HepG2 (cell line): ENCODE results near the gene COX14. TPM values are rescaled to one million over a fixed set of nuclear protein-coding genes. Genes with fewer than 3 reads are reported as not detected.

Experiments used
- BHLHE40 ChIP-seq: IDR thresholded peaks from 2 replicates; pipeline ENCODE4 v1.6.1; 2011; ENCODE audit warnings: low read length, improper control_type of control experiment
- CBX1 ChIP-seq: IDR thresholded peaks from one replicate; pipeline ENCODE4 v1.6.1; 2016; ENCODE audit warnings: antibody characterized with exemption, low read depth
- ETV6 ChIP-seq: sonication (generic); formaldehyde crosslinking; conservative IDR thresholded peaks from 2 replicates; pipeline ENCODE4 v1.4.0; 2020; ENCODE audit warnings: missing genetic modification reagents
- EZH2 ChIP-seq: conservative IDR thresholded peaks from 2 replicates; pipeline ENCODE4 v1.6.1; 2012; ENCODE audit warnings: mild to moderate bottlenecking, low read depth, low read length, moderate library complexity
- FOXK2 ChIP-seq: fragments of 450-650 bp; IDR thresholded peaks from 2 replicates; pipeline ENCODE4 v1.6.1; 2016
- HNRNPL ChIP-seq: fragments of 200-400 bp; formaldehyde crosslinking; IDR thresholded peaks from 2 replicates; pipeline ENCODE4 v1.6.1; 2017; ENCODE audit warnings: mild to moderate bottlenecking, low read depth, low read length
- KAT8 ChIP-seq: IDR thresholded peaks from 2 replicates; pipeline ENCODE4 v1.6.1; 2016; ENCODE audit warnings: missing genetic modification reagents, missing compliant biosample characterization
- KDM2A ChIP-seq: sonication (generic); formaldehyde crosslinking; IDR thresholded peaks from 2 replicates; pipeline ENCODE4 v1.4.0; 2020; ENCODE audit warnings: low read depth, missing genetic modification reagents, borderline replicate concordance
- NFE2L2 ChIP-seq: fragments of 150-350 bp; IDR thresholded peaks from 2 replicates; pipeline ENCODE4 v1.6.1; 2014; ENCODE audit warnings: low read length
- NR2F2 ChIP-seq: IDR thresholded peaks from 2 replicates; pipeline ENCODE4 v1.6.1; 2012; ENCODE audit warnings: low read depth, inconsistent platforms, borderline replicate concordance
- NRL ChIP-seq: sonication (generic); formaldehyde crosslinking; IDR thresholded peaks from 2 replicates; pipeline ENCODE4 v1.5.0; 2020; ENCODE audit warnings: missing genetic modification reagents, mild to moderate bottlenecking, moderate library complexity, borderline replicate concordance
- PAWR ChIP-seq: sonication (generic); formaldehyde crosslinking; IDR thresholded peaks from 2 replicates; pipeline ENCODE4 v1.4.0; 2020; ENCODE audit warnings: missing genetic modification reagents, mild to moderate bottlenecking, borderline replicate concordance
- PCBP1 ChIP-seq: fragments of 200-400 bp; formaldehyde crosslinking; IDR thresholded peaks from 2 replicates; pipeline ENCODE4 v1.6.1; 2017; ENCODE audit warnings: mild to moderate bottlenecking, low read depth, low read length, borderline replicate concordance
- SKI ChIP-seq: fragments of 450-650 bp; IDR thresholded peaks from one replicate; pipeline ENCODE4 v1.6.1; 2018; ENCODE audit warnings: mild to moderate bottlenecking; ENCODE audit not compliant: partially characterized antibody
- ZNF225 ChIP-seq: sonication (generic); formaldehyde crosslinking; IDR thresholded peaks from 2 replicates; pipeline ENCODE4 v1.4.0; 2020; ENCODE audit warnings: mild to moderate bottlenecking, missing genetic modification reagents
- ZNF276 ChIP-seq: sonication (generic); formaldehyde crosslinking; IDR thresholded peaks from 2 replicates; pipeline ENCODE4 v1.4.0; 2020; ENCODE audit warnings: mild to moderate bottlenecking, low read depth, missing genetic modification reagents
- ZNF296 ChIP-seq: sonication (generic); formaldehyde crosslinking; conservative IDR thresholded peaks from 2 replicates; pipeline ENCODE4 v1.5.0; 2020; ENCODE audit warnings: mild to moderate bottlenecking, missing genetic modification reagents
- ZNF468 ChIP-seq: sonication (generic); formaldehyde crosslinking; IDR thresholded peaks from 2 replicates; pipeline ENCODE4 v1.8.0; 2022; ENCODE audit warnings: mild to moderate bottlenecking, moderate library complexity, missing genetic modification reagents
- ZNF556 ChIP-seq: sonication (generic); formaldehyde crosslinking; IDR thresholded peaks from 2 replicates; pipeline ENCODE4 v1.4.0; 2020; ENCODE audit warnings: mild to moderate bottlenecking, missing genetic modification reagents, borderline replicate concordance
- polyA plus RNA-seq, 8 experiments: library from polyadenylated mRNA; depleted of rRNA in 3 of 8; stranded (reverse) in 7 of 8; unstranded in 1 of 8; fragments of >200 nt; fragmentation: Illumina TruSeq in 4 of 8; extraction: Trizol in 4 of 8; gene quantifications; 2 replicates each; pipeline versions ENCODE4 v1.2.1 to v1.2.3, GENCODE V29; 2011 to 2016; ENCODE audit warnings: low read depth in 4 of 8, missing spikeins in 1 of 8, mixed read lengths in 1 of 8; ENCODE audit not compliant: insufficient read depth in 1 of 8
- total RNA-seq, 5 experiments: library from RNA; depleted of rRNA; stranded (reverse); fragments of >200 nt; fragmentation: Illumina TruSeq; extraction: Trizol; gene quantifications; 2 replicates each; pipeline ENCODE4 v1.2.3, GENCODE V29; 2016; ENCODE audit warnings: low read depth in 1 of 5
- TF ChIP-seq, protein P1 (sequence below): sonication (generic); formaldehyde crosslinking; IDR thresholded peaks from 2 replicates; pipeline ENCODE4 v1.5.1; 2020; ENCODE audit warnings: missing genetic modification reagents, mild to moderate bottlenecking, borderline replicate concordance
- TF ChIP-seq, protein P2 (sequence below): sonication (generic); formaldehyde crosslinking; IDR thresholded peaks from 2 replicates; pipeline ENCODE4 v1.8.0; 2022; ENCODE audit warnings: mild to moderate bottlenecking, missing genetic modification reagents, borderline replicate concordance
- TF ChIP-seq, protein P3 (sequence below): sonication (generic); formaldehyde crosslinking; IDR thresholded peaks from 2 replicates; pipeline ENCODE4 v1.9.0; 2021; ENCODE audit warnings: missing genetic modification reagents, borderline replicate concordance

COX14 gene
- total and polyA plus RNA-seq, 2 of the 13 experiments (the other 11 are each of a cell fraction or from before 2014, with no cell fraction given), result 53.0 to 71.6 TPM

DNA sequence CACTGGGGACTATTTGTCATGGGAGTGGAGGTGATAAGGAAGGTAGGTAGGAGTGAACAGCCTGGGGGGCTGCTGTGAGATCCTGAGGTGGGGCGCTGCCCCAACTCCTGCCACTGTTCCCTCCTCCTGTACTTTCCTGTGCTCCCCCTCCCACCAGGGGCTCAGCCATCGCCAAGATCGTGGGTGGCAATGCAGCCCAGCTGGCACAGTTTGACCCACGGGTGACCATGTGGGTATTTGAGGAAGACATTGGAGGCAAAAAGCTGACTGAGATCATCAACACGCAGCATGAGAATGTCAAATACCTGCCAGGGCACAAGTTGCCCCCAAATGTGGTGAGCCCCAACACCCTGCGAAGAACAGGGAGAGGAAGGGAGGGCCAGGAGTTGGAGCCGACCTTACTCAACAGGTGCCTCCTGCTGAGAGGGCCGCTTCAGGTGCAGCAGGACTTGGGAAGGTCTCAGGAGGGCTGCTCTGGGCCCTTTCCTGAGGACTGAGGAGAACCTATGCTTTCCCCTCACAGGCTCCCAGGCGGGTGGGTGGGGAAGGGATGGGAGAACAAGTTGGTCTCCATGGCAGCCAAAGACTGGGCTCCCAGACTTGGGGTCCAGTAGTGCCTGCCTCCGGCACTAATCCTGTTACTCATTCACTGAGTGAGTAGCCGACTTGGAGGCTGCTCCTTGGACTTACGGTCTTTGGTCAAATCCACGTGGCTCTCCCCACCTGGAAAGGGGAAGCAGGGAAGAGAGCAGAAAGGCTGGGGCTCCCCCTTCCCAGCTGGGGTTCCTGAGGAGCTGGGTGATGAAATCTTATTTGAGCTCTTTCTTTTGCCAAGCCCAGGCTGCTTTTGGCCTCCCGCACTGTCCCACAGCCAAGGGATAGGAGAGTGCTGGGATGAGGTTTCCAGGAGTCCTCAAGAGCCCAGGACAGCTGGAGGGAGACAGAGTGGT lies 7.3 kb upstream of the COX14 start (continued):
- TF ChIP-seq ZNF276 (CRISPR knock-in tag) (no peak), ZNF556 (CRISPR knock-in tag) (no peak), KAT8 (CRISPR knock-in tag) (no peak), NFE2L2 (no peak), PCBP1 (no peak), CBX1 (no peak), BHLHE40 (no peak), HNRNPL (0 out of 2 replicates have a peak, but pooled peaks have one; percentile 34), SKI (no peak), ETV6 (CRISPR knock-in tag) (no peak), FOXK2 (no peak), ZNF296 (CRISPR knock-in tag) (no peak), ZNF468 (CRISPR knock-in tag) (no peak), ZNF225 (CRISPR knock-in tag) (no peak), EZH2 (no peak), PAWR (CRISPR knock-in tag) (no peak), NRL (no peak), KDM2A (CRISPR knock-in tag) (no peak), NR2F2 (no peak)
- TF ChIP-seq, protein P1, sequence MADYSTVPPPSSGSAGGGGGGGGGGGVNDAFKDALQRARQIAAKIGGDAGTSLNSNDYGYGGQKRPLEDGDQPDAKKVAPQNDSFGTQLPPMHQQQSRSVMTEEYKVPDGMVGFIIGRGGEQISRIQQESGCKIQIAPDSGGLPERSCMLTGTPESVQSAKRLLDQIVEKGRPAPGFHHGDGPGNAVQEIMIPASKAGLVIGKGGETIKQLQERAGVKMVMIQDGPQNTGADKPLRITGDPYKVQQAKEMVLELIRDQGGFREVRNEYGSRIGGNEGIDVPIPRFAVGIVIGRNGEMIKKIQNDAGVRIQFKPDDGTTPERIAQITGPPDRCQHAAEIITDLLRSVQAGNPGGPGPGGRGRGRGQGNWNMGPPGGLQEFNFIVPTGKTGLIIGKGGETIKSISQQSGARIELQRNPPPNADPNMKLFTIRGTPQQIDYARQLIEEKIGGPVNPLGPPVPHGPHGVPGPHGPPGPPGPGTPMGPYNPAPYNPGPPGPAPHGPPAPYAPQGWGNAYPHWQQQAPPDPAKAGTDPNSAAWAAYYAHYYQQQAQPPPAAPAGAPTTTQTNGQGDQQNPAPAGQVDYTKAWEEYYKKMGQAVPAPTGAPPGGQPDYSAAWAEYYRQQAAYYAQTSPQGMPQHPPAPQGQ (CRISPR knock-in tag), result no peak
- TF ChIP-seq, protein P2, sequence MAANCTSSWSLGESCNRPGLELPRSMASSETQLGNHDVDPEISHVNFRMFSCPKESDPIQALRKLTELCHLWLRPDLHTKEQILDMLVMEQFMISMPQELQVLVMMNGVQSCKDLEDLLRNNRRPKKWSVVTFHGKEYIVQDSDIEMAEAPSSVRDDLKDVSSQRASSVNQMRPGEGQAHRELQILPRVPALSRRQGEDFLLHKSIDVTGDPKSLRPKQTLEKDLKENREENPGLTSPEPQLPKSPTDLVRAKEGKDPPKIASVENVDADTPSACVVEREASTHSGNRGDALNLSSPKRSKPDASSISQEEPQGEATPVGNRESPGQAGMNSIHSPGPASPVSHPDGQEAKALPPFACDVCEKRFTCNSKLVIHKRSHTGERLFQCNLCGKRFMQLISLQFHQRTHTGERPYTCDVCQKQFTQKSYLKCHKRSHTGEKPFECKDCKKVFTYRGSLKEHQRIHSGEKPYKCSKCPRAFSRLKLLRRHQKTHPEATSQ (CRISPR knock-in tag), result no peak
- TF ChIP-seq, protein P3, sequence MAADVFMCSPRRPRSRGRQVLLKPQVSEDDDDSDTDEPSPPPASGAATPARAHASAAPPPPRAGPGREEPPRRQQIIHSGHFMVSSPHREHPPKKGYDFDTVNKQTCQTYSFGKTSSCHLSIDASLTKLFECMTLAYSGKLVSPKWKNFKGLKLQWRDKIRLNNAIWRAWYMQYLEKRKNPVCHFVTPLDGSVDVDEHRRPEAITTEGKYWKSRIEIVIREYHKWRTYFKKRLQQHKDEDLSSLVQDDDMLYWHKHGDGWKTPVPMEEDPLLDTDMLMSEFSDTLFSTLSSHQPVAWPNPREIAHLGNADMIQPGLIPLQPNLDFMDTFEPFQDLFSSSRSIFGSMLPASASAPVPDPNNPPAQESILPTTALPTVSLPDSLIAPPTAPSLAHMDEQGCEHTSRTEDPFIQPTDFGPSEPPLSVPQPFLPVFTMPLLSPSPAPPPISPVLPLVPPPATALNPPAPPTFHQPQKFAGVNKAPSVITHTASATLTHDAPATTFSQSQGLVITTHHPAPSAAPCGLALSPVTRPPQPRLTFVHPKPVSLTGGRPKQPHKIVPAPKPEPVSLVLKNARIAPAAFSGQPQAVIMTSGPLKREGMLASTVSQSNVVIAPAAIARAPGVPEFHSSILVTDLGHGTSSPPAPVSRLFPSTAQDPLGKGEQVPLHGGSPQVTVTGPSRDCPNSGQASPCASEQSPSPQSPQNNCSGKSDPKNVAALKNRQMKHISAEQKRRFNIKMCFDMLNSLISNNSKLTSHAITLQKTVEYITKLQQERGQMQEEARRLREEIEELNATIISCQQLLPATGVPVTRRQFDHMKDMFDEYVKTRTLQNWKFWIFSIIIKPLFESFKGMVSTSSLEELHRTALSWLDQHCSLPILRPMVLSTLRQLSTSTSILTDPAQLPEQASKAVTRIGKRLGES (CRISPR knock-in tag), result no peak
